GM12878 (cell line): ENCODE measurements around the gene MRGPRF. TPM values are rescaled to one million over a fixed set of nuclear protein-coding genes. Genes with fewer than 3 reads are reported as not detected.

Experiments used
- ATAC-seq: fragments of 200-7000 bp; cut with Tn5 transposase; 3 replicates; pipeline ENCODE4 v1.9.1; 2020; ENCODE audit warnings: mild to moderate bottlenecking, moderate library complexity
- BruUV-seq: library from RNA; stranded (reverse); fragments of 400-500 nt; replicated peaks from 2 replicates; lab custom pipeline; 2021; lab: Mats Ljungman, UMichigan
- CTCF ChIA-PET: fragments of 300-600 bp; sonication (Branson Sonifier 250); formaldehyde crosslinking; extraction: SDS; loops from one replicate; lab custom pipeline; 2021; ENCODE audit warnings: inconsistent platforms; lab: Yijun Ruan, JAX
- POLR2A ChIA-PET: fragments of 350-600 bp; formaldehyde crosslinking; extraction: SDS; loops from one replicate; lab custom pipeline; 2021; ENCODE audit warnings: inconsistent platforms; lab: Charles Lee
- RAD21 ChIA-PET: fragments of 300-600 bp; sonication (Branson Sonifier 250); formaldehyde crosslinking; loops from one replicate; lab custom pipeline; 2023; ENCODE audit warnings: antibody characterized with exemption; ENCODE audit not compliant: unreplicated experiment; lab: Charles Lee
- SMC1A ChIA-PET: fragments of 300-600 bp; sonication (Branson Sonifier 250); formaldehyde crosslinking; loops from one replicate; lab custom pipeline; 2023; ENCODE audit not compliant: unreplicated experiment, uncharacterized antibody; lab: Charles Lee
- DNase-seq: peaks from one replicate; pipeline ENCODE4 v3.0.0-alpha.2; 2011; ENCODE audit warnings: low read depth, low spot score
- FAIRE-seq: peaks from 3 replicates; lab custom pipeline; 2011; peaks lifted over from hg19 to GRCh38; lab: Jason Lieb, UNC
- H2AFZ ChIP-seq: 2 replicates; pipeline ENCODE4 v1.6.0; 2011; ENCODE audit warnings: low read depth, low read length, control low read depth; ENCODE audit not compliant: control insufficient read depth
- H3K27ac ChIP-seq: 2 replicates; pipeline ENCODE4 v1.5.1; 2011; ENCODE audit warnings: control low read depth; ENCODE audit not compliant: control insufficient read depth, insufficient read depth
- H3K27me3 ChIP-seq, 2 experiments: replicated peaks in 1 of 2; 2 replicates each; pipeline versions ENCODE4 v1.6.0 to v1.6.1; 2011; ENCODE audit warnings: low read length in 1 of 2; ENCODE audit not compliant: control insufficient read depth in 2 of 2, insufficient read depth in 2 of 2
- H3K36me3 ChIP-seq, 2 experiments: 2 replicates each; pipeline ENCODE4 v1.5.1; 2011; ENCODE audit warnings: low read length in 1 of 2; ENCODE audit not compliant: control insufficient read depth in 2 of 2, insufficient read depth in 2 of 2
- H3K4me1 ChIP-seq: 2 replicates; pipeline ENCODE4 v1.6.1; 2011; ENCODE audit warnings: mild to moderate bottlenecking, low read length, moderate library complexity, mixed read lengths; ENCODE audit not compliant: control insufficient read depth, insufficient read depth
- H3K4me2 ChIP-seq: 2 replicates; pipeline ENCODE4 v1.6.0; 2011; ENCODE audit warnings: control low read depth; ENCODE audit not compliant: control insufficient read depth, insufficient read depth
- H3K4me3 ChIP-seq: fragments of 200-600 bp; sonication (generic); 2 replicates; pipeline ENCODE4 v1.5.1; 2016
- H3K79me2 ChIP-seq: 2 replicates; pipeline ENCODE4 v1.6.0; 2011; ENCODE audit warnings: low read length; ENCODE audit not compliant: control insufficient read depth, insufficient read depth
- H3K9ac ChIP-seq: 2 replicates; pipeline ENCODE4 v1.8.0; 2011; ENCODE audit warnings: low read length, control low read depth, mixed read lengths; ENCODE audit not compliant: control insufficient read depth, insufficient read depth
- H3K9me3 ChIP-seq: replicated peaks from 3 replicates; pipeline ENCODE4 v1.5.1; 2011; ENCODE audit warnings: mild to moderate bottlenecking, low read length; ENCODE audit not compliant: control insufficient read depth, insufficient read depth
- H4K20me1 ChIP-seq: 2 replicates; pipeline ENCODE4 v1.6.0; 2011; ENCODE audit not compliant: control insufficient read depth, insufficient read depth
- CBFB ChIP-seq: IDR thresholded peaks from 2 replicates; pipeline ENCODE4 v1.6.1; 2016; ENCODE audit warnings: antibody characterized with exemption, low read depth
- EED ChIP-seq: sonication (generic); IDR thresholded peaks from 2 replicates; pipeline ENCODE4 v1.6.1; 2016; ENCODE audit warnings: antibody characterized with exemption, low read depth
- LARP7 ChIP-seq: fragments of 450-650 bp; IDR thresholded peaks from 2 replicates; pipeline ENCODE4 v1.6.1; 2017; ENCODE audit warnings: mild to moderate bottlenecking
- MYC ChIP-seq: IDR thresholded peaks from 2 replicates; pipeline ENCODE4 v1.6.1; 2011; ENCODE audit warnings: mild to moderate bottlenecking, low read length, moderate library complexity, inconsistent platforms; ENCODE audit not compliant: insufficient read depth, insufficient replicate concordance, insufficient read length, severe bottlenecking
- NBN ChIP-seq: fragments of 450-650 bp; IDR thresholded peaks from 2 replicates; pipeline ENCODE4 v1.6.1; 2016
- NR2C1 ChIP-seq: fragments of 450-650 bp; IDR thresholded peaks from 2 replicates; pipeline ENCODE4 v1.6.1; 2017; ENCODE audit warnings: antibody characterized with exemption, mild to moderate bottlenecking, moderate library complexity
- RCOR1 ChIP-seq: conservative IDR thresholded peaks from 2 replicates; pipeline ENCODE4 v1.6.1; 2012; ENCODE audit warnings: low read depth, low read length, improper control_type of control experiment
- RFX5 ChIP-seq: IDR thresholded peaks from 2 replicates; pipeline ENCODE4 v1.6.1; 2011; ENCODE audit warnings: low read depth, low read length, improper control_type of control experiment
- SMARCA5 ChIP-seq: fragments of 450-650 bp; IDR thresholded peaks from 2 replicates; pipeline ENCODE4 v1.6.1; 2017; ENCODE audit warnings: mild to moderate bottlenecking
- SPI1 ChIP-seq: IDR thresholded peaks from 2 replicates; pipeline ENCODE4 v1.6.1; 2011; ENCODE audit warnings: low read depth, mild to moderate bottlenecking, low read length, moderate library complexity, borderline replicate concordance; ENCODE audit not compliant: insufficient read depth
- TARDBP ChIP-seq: IDR thresholded peaks from 2 replicates; pipeline ENCODE4 v1.6.1; 2016; ENCODE audit warnings: borderline replicate concordance
- TCF12 ChIP-seq: IDR thresholded peaks from 2 replicates; pipeline ENCODE4 v1.6.1; 2011; ENCODE audit warnings: low read depth, mild to moderate bottlenecking, low read length
- ZBED1 ChIP-seq: IDR thresholded peaks from 2 replicates; pipeline ENCODE4 v1.6.1; 2016; ENCODE audit warnings: borderline replicate concordance
- ZNF384 ChIP-seq: IDR thresholded peaks from 2 replicates; pipeline ENCODE4 v1.6.1; 2012; ENCODE audit warnings: low read depth, mild to moderate bottlenecking, low read length, improper control_type of control experiment, borderline replicate concordance
- WGBS: methylation state at CpG from one replicate; pipeline ENCODE4 v1.1.6; 2016; ENCODE audit warnings: low lambda C conversion rate; ENCODE audit not compliant: insufficient replicate concordance, insufficient coverage; ENCODE audit errors: missing lambda C conversion rate; 5-methylcytosine and 5-hydroxymethylcytosine counted together
- in situ Hi-C: fragments of 300-500 bp; cut with MboI; formaldehyde crosslinking; loops from 9 replicates; pipeline ENCODE4 v1.14.3; 2018; ENCODE audit warnings: mixed read lengths
- intact Hi-C: fragments of 100-400 bp; cut with micrococcal nuclease; formaldehyde crosslinking; loops from one replicate; pipeline ENCODE4 v1.14.2; 2022; ENCODE audit not compliant: unreplicated experiment
- polyA plus RNA-seq, 11 experiments: library from polyadenylated mRNA; depleted of rRNA in 4 of 11; unstranded in 6 of 11; stranded (reverse) in 5 of 11; fragments of >200 nt; fragmentation: Nextera tagmentation in 4 of 11; fragmentation: Illumina TruSeq in 1 of 11; extraction: Ambion mirVana in 4 of 11; extraction: Trizol in 1 of 11; gene quantifications; 1 replicate in 1 of 11; 2 replicates in 10 of 11; pipeline versions ENCODE4 v1.2.1 to v1.2.3, GENCODE V29; 2011 to 2016; ENCODE audit warnings: inconsistent platforms in 2 of 11, missing spikeins in 2 of 11, low read depth in 1 of 11
- total RNA-seq, 4 experiments: library from RNA; depleted of rRNA in 3 of 4; stranded (reverse); fragments of >200 nt in 3 of 4; fragmentation: Illumina TruSeq in 1 of 4; extraction: Trizol in 1 of 4; gene quantifications; 2 replicates each; pipeline versions ENCODE4 v1.2.1 to v1.2.3, GENCODE V29; 2013 to 2021
- TF ChIP-seq, protein P1 (sequence below): fragments of 450-650 bp; IDR thresholded peaks from 2 replicates; pipeline ENCODE4 v1.6.1; 2017; ENCODE audit warnings: mild to moderate bottlenecking
- TF ChIP-seq, protein P2 (sequence below): fragments of 450-650 bp; formaldehyde crosslinking; IDR thresholded peaks from 2 replicates; pipeline ENCODE4 v1.5.0; 2022; ENCODE audit warnings: mild to moderate bottlenecking, missing genetic modification characterization

Gene MRGPRF
- total and polyA plus RNA-seq, 10 of the 15 experiments (the other 5 are each of a cell fraction or from before 2014, with no cell fraction given) = not detected

DNA sequence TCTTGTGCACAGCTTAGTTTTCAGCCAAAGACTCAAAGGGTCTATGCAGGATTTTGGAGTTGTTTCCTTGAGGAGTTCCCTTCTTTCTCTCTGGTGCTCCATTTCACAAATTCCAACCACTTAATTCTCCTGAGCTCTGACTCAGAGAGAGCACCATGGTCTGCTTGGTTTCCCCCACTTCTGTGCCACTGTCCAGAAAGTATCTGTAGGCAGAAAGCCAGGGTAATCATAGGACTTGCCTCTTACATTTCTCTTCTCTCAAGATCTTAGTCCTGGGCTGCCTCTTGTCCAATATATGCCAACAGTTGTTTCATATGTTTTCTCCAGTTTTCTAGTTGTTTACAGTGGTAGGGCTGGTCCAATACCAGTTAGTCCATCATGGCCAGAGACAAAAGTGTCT, 25.8 kb downstream of the MRGPRF start:
- Histone ChIP-seq H3K36me3 (no peaks in the 10 kb centered on the region), H3K9ac (no peak overlapping the region), H3K4me1 (no peaks in the 10 kb centered on the region), H3K9me3 (no peaks in the 10 kb centered on the region), H3K27me3 (no peaks in the 10 kb centered on the region)
- DNase-seq (no peak), ATAC-seq (no peak), FAIRE-seq (no peak)
- intact Hi-C loops = no loop called here
- TF ChIP-seq NBN = no peak
- no peak for TF ChIP-seq RCOR1
- TF ChIP-seq, protein P1, sequence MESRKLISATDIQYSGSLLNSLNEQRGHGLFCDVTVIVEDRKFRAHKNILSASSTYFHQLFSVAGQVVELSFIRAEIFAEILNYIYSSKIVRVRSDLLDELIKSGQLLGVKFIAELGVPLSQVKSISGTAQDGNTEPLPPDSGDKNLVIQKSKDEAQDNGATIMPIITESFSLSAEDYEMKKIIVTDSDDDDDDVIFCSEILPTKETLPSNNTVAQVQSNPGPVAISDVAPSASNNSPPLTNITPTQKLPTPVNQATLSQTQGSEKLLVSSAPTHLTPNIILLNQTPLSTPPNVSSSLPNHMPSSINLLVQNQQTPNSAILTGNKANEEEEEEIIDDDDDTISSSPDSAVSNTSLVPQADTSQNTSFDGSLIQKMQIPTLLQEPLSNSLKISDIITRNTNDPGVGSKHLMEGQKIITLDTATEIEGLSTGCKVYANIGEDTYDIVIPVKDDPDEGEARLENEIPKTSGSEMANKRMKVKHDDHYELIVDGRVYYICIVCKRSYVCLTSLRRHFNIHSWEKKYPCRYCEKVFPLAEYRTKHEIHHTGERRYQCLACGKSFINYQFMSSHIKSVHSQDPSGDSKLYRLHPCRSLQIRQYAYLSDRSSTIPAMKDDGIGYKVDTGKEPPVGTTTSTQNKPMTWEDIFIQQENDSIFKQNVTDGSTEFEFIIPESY = no peak
- TF ChIP-seq TARDBP = no peak
- TF ChIP-seq SMARCA5 = no peak
- TF ChIP-seq NR2C1 = no peak
- TF ChIP-seq SPI1 = no peak
- TF ChIP-seq, all 136 proteins: peak for 0
- Histone ChIP-seq H4K20me1 (no peaks in the 10 kb centered on the region), H3K4me3 (no peak overlapping the region), H3K79me2 (no peaks in the 10 kb centered on the region), H3K4me2 (no peak overlapping the region), H2AFZ (no peak overlapping the region), H3K27ac (no peak overlapping the region)
- SMC1A ChIA-PET = no interaction called here
- RAD21 ChIA-PET = no interaction called here
- in situ Hi-C loops = no loop called here
- no TSS peak for BruUV-seq
- POLR2A ChIA-PET = no interaction called here
- CTCF ChIA-PET = no interaction called here

DNA sequence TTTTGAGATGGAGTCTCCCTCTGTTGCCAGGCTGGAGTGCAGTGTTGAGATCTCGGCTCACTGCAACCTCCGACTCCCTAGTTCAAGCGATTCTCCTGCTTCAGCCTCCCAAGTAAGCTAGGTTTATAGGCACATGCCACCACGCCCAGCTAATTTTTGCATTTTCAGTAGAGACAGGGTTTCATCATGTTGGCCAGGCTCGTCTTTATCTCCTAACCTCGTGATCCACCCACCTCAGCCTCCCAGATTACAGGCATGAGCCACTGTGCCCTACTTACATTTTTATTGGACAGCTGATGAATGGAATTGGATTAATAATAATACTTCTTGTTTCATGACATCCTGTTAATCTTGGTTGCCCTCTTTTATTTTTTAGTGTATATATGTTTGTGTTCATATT, 29.2 kb downstream of the MRGPRF start:
- ChIA-PET CTCF (no interaction called here), POLR2A (interaction anchor here (0.7 kb wide), 1 partner anchor 158 kb away, joined by 4 read pairs; no protein-coding TSS in a partner anchor), SMC1A (interaction anchor here (1.3 kb wide), 1 partner anchor 13 kb away, joined by 3 read pairs; no protein-coding TSS in a partner anchor), RAD21 (no interaction called here)
- H2AFZ ChIP-seq = no peak overlapping the region
- intact Hi-C loops (no loop called here), in situ Hi-C loops (no loop called here)
- no peaks in the 10 kb centered on the region for H3K36me3 ChIP-seq
- no peaks in the 10 kb centered on the region for H3K4me1 ChIP-seq
- no peak overlapping the region for H3K4me2 ChIP-seq
- H3K4me3 ChIP-seq = no peak overlapping the region
- no peak overlapping the region for H3K27ac ChIP-seq
- no TSS peak for BruUV-seq
- H3K27me3 ChIP-seq = no peaks in the 10 kb centered on the region; a peak in 2 of 4 replicates
- DNase-seq (no peak), ATAC-seq (no peak), FAIRE-seq (no peak)
- WGBS = 29% methylated on average over 6 of the region's 6 CpGs
- H3K9ac ChIP-seq = no peak overlapping the region
- no peaks in the 10 kb centered on the region; the same call in 2 of the 3 replicates for H3K9me3 ChIP-seq
- no peaks in the 10 kb centered on the region for H3K79me2 ChIP-seq
- no peaks in the 10 kb centered on the region for H4K20me1 ChIP-seq
- TF ChIP-seq ZBED1 (no peak), RFX5 (no peak), EED (no peak), CBFB (no peak), ZNF384 (no peak), MYC (no peak), LARP7 (no peak), TCF12 (no peak)
- TF ChIP-seq, protein P2, sequence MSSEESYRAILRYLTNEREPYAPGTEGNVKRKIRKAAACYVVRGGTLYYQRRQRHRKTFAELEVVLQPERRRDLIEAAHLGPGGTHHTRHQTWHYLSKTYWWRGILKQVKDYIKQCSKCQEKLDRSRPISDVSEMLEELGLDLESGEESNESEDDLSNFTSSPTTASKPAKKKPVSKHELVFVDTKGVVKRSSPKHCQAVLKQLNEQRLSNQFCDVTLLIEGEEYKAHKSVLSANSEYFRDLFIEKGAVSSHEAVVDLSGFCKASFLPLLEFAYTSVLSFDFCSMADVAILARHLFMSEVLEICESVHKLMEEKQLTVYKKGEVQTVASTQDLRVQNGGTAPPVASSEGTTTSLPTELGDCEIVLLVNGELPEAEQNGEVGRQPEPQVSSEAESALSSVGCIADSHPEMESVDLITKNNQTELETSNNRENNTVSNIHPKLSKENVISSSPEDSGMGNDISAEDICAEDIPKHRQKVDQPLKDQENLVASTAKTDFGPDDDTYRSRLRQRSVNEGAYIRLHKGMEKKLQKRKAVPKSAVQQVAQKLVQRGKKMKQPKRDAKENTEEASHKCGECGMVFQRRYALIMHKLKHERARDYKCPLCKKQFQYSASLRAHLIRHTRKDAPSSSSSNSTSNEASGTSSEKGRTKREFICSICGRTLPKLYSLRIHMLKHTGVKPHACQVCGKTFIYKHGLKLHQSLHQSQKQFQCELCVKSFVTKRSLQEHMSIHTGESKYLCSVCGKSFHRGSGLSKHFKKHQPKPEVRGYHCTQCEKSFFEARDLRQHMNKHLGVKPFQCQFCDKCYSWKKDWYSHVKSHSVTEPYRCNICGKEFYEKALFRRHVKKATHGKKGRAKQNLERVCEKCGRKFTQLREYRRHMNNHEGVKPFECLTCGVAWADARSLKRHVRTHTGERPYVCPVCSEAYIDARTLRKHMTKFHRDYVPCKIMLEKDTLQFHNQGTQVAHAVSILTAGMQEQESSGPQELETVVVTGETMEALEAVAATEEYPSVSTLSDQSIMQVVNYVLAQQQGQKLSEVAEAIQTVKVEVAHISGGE = no peak
